T-helper 2 cell treated with Interferon-gamma antibody and Interleukin-4, amounts not matched to agents 5 μg/mL and 100 μg/mL, for 36 hours (primary cell): Measurements from ENCODE around the gene PTPRK.

Experiments
- DNase-seq: peaks from one replicate; pipeline ENCODE4 v3.0.0; 2021; ENCODE audit warnings: low spot score
- H3K27ac Mint-ChIP-seq: one replicate; pipeline ENCODE4 v1.8.0; 2021; ENCODE audit warnings: mild to moderate bottlenecking, mixed read lengths
- H3K27me3 Mint-ChIP-seq: one replicate; pipeline ENCODE4 v1.8.0; 2021; ENCODE audit warnings: low read depth, mixed read lengths
- H3K36me3 Mint-ChIP-seq: one replicate; pipeline ENCODE4 v1.8.0; 2021; ENCODE audit warnings: low read depth, mixed read lengths
- H3K4me1 Mint-ChIP-seq: one replicate; pipeline ENCODE4 v1.8.0; 2021; ENCODE audit warnings: low read depth, mixed read lengths
- H3K4me3 Mint-ChIP-seq: one replicate; pipeline ENCODE4 v1.8.0; 2022; ENCODE audit warnings: mild to moderate bottlenecking, moderate library complexity, mixed read lengths
- H3K9me3 Mint-ChIP-seq: one replicate; pipeline ENCODE4 v1.8.0; 2021; ENCODE audit warnings: mixed read lengths

Gene PTPRK

GRCh38 chr6:127976111-127976510 lies 544.3 kb downstream of the PTPRK start:
- Mint-ChIP-seq H3K27me3 (no peaks in the 10 kb centered on the region), H3K9me3 (peaks cover 32% of the 10 kb centered on the region), H3K4me3 (no peak overlapping the region), H3K27ac (no peak overlapping the region), H3K4me1 (peaks cover 38% of the 10 kb centered on the region), H3K36me3 (peaks cover 35% of the 10 kb centered on the region)
- DNase-seq, result no peak

GRCh38 chr6:127972815-127973214 lies 547.6 kb downstream of the PTPRK start:
- Mint-ChIP-seq H3K27ac (peak overlapping the region; percentile 97), H3K9me3 (peaks cover 32% of the 10 kb centered on the region), H3K4me1 (peaks cover 50% of the 10 kb centered on the region), H3K36me3 (peaks cover 39% of the 10 kb centered on the region), H3K27me3 (no peaks in the 10 kb centered on the region), H3K4me3 (peak overlapping the region; percentile 78)
- DNase-seq, result peak; percentile 67

- H3K4me3 Mint-ChIP-seq, result peak overlapping the region; percentile 78
Observed at GRCh38 chr6:127971945-127972391, 548.4 kb downstream of the PTPRK start.

GRCh38 chr6:127971386-127971785 lies 549.0 kb downstream of the PTPRK start:
- Mint-ChIP-seq H3K27me3 (no peaks in the 10 kb centered on the region), H3K4me3 (peak overlapping the region; percentile 78), H3K27ac (peak overlapping the region; percentile 97), H3K9me3 (peaks cover 37% of the 10 kb centered on the region), H3K4me1 (peaks cover 61% of the 10 kb centered on the region), H3K36me3 (peaks cover 47% of the 10 kb centered on the region)
- DNase-seq, result no peak

More at GRCh38 chr6:127971945-127972391, 548.4 kb downstream of the PTPRK start:
- peak; percentile 70 for DNase-seq
- H3K27ac Mint-ChIP-seq, result peak overlapping the region; percentile 97
- H3K4me1 Mint-ChIP-seq, result peaks cover 56% of the 10 kb centered on the region
- peaks cover 47% of the 10 kb centered on the region for H3K36me3 Mint-ChIP-seq
- peaks cover 37% of the 10 kb centered on the region for H3K9me3 Mint-ChIP-seq
- H3K27me3 Mint-ChIP-seq, result no peaks in the 10 kb centered on the region

DNA sequence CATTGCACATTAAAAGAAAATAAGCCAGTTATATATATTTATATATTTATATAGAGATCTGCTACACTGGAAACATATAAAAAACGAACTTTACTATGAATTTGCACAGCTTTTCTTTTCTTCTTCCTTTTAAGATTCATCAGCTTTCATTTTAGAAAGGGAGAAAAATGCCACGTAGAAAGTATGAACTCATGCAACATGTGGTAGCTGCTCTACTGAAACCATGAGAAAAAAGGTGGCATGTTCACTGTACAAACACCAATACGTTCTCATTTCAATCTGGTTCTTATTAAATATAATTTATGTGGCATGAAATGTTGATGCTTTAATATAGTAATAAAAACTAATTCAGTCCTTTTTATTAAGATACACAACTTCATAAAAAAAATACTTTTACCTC lies 550.7 kb downstream of the PTPRK start:
- no peak for DNase-seq
- Mint-ChIP-seq H3K9me3 (peaks cover 39% of the 10 kb centered on the region), H3K36me3 (peaks cover 45% of the 10 kb centered on the region), H3K4me1 (peaks cover 61% of the 10 kb centered on the region), H3K4me3 (peak overlapping the region; percentile 58), H3K27me3 (no peaks in the 10 kb centered on the region), H3K27ac (peak overlapping the region; percentile 73)

GRCh38 chr6:127968394-127968793 lies 552.0 kb downstream of the PTPRK start:
- Mint-ChIP-seq H3K4me3 (no peak overlapping the region), H3K27ac (peak overlapping the region; percentile 65), H3K36me3 (peaks cover 33% of the 10 kb centered on the region), H3K27me3 (no peaks in the 10 kb centered on the region), H3K4me1 (peaks cover 50% of the 10 kb centered on the region), H3K9me3 (peaks cover 28% of the 10 kb centered on the region)
- no peak for DNase-seq

- H3K9me3 Mint-ChIP-seq, result peaks cover 30% of the 10 kb centered on the region
- H3K4me1 Mint-ChIP-seq, result peaks cover 47% of the 10 kb centered on the region
- peak overlapping the region; percentile 49 for H3K4me3 Mint-ChIP-seq
- no peaks in the 10 kb centered on the region for H3K27me3 Mint-ChIP-seq
- H3K36me3 Mint-ChIP-seq, result peaks cover 28% of the 10 kb centered on the region
- peak; percentile 21 for DNase-seq
- H3K27ac Mint-ChIP-seq, result peak overlapping the region; percentile 65
Observed at GRCh38 chr6:127967708-127968107, 552.7 kb downstream of the PTPRK start.

DNA sequence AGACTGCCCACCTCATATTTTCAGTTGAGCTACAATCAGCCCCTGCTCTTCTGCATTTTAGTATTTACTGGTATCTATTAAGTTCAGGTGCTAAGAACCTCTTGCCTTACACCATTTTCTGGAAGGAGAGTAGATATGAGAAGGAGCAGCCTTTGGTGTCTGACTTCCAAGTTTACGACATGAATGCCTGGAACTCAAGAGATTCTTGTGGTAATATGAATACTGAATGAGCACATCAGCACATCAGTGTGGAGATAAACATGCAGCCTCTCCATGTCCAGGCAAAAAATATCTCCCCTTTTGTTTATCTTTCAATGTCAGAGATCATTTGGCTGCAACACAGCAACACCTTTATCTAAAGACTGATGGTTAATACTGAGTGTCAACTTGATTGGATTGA lies 553.8 kb downstream of the PTPRK start:
- Mint-ChIP-seq H3K4me1 (peaks cover 38% of the 10 kb centered on the region), H3K4me3 (no peak overlapping the region), H3K27ac (no peak overlapping the region), H3K9me3 (peaks cover 41% of the 10 kb centered on the region), H3K27me3 (no peaks in the 10 kb centered on the region), H3K36me3 (peaks cover 32% of the 10 kb centered on the region)
- DNase-seq, result no peak

- Mint-ChIP-seq H3K27ac (no peak overlapping the region), H3K9me3 (peaks cover 57% of the 10 kb centered on the region), H3K4me3 (no peak overlapping the region), H3K4me1 (peaks cover 27% of the 10 kb centered on the region), H3K36me3 (peaks cover 38% of the 10 kb centered on the region), H3K27me3 (no peaks in the 10 kb centered on the region)
- no peak for DNase-seq
Observed at GRCh38 chr6:127963495-127963894, 556.9 kb downstream of the PTPRK start.

DNA sequence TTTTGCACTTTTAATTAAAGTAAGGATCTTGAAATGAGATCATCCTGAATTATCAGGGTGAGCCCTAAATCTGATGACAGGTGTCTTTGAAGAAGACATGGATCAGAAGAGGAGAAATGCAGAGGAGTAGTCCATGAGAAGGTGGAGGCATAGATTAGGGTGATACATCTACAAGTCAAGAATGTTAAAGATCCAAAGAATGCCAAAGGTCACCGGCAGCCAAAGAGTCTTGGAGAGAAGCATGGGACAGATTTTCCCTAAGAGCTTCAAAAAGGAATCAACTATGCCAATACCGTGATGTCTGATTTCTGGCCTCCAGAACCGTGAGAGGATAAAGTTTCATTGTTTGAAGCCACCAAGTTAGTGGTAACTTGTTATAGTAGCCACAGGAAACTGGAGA lies 560.5 kb downstream of the PTPRK start:
- DNase-seq, result no peak
- H3K4me1 Mint-ChIP-seq, result peaks cover 15% of the 10 kb centered on the region
- no peak overlapping the region for H3K4me3 Mint-ChIP-seq
- H3K36me3 Mint-ChIP-seq, result peaks cover 19% of the 10 kb centered on the region
- H3K9me3 Mint-ChIP-seq, result peaks cover 36% of the 10 kb centered on the region
- H3K27me3 Mint-ChIP-seq, result no peaks in the 10 kb centered on the region
- no peak overlapping the region for H3K27ac Mint-ChIP-seq

GRCh38 chr6:127956956-127957355 lies 563.4 kb downstream of the PTPRK start:
- H3K36me3 Mint-ChIP-seq, result peaks cover 17% of the 10 kb centered on the region
- H3K4me3 Mint-ChIP-seq, result no peak overlapping the region
- H3K4me1 Mint-ChIP-seq, result peaks cover 23% of the 10 kb centered on the region
- DNase-seq, result no peak
- H3K9me3 Mint-ChIP-seq, result peaks cover 23% of the 10 kb centered on the region
- no peaks in the 10 kb centered on the region for H3K27me3 Mint-ChIP-seq
- H3K27ac Mint-ChIP-seq, result no peak overlapping the region

DNA sequence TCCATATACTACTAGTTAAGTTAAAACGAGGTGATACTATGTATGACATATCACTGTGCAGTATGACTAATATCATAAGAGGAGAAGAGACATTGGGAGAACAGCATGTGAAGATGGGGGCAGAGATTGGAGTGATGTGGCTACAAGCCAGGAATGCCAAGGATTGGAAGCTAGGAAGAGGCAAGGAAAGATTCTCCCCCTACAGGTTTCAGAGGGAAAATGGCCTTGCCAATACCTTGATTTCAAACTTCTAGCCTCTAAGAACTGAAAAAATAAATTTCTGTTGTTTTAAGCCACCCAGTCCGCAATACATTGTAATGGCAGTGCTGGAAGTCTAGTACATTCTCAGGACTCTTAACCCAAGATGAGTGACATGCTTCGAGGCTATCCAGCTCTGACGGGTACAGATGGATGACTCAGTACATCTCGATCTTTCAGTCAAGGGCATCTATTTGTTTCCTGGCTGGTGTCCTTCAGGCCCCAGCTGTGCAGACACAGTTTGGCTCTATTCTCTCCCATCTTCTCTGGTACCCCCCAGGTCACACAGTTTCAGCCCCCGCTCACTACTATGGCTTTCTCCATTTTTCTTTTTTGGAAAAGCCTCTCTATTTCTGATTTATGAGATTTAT lies 564.0 kb downstream of the PTPRK start:
- H3K4me3 Mint-ChIP-seq, result no peak overlapping the region
- H3K4me1 Mint-ChIP-seq, result peaks cover 28% of the 10 kb centered on the region
- no peaks in the 10 kb centered on the region for H3K27me3 Mint-ChIP-seq
- H3K27ac Mint-ChIP-seq, result no peak overlapping the region
- H3K9me3 Mint-ChIP-seq, result peaks cover 17% of the 10 kb centered on the region
- no peak for DNase-seq
- H3K36me3 Mint-ChIP-seq, result peaks cover 13% of the 10 kb centered on the region

DNA sequence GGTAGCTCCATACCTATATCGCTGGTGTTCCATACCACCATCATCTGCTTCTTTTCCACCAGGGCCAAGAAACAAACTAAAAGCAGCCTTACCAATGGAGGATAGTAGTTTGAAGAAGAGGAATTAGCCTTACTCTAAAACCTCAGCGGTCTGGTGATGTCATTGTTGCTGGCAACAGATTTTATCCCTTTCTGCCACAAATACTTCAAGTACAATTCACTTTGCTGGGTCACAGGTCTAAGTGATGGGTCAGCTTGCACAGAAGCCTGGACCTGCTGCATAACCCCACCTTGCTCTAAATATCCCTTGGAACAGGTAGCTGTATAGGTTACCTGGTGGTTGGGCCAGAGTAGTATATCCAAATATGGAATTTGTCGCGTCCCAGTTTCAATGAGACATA lies 566.3 kb downstream of the PTPRK start:
- H3K9me3 Mint-ChIP-seq, result peaks cover 22% of the 10 kb centered on the region
- H3K4me1 Mint-ChIP-seq, result peaks cover 41% of the 10 kb centered on the region
- H3K4me3 Mint-ChIP-seq, result no peak overlapping the region
- peaks cover 23% of the 10 kb centered on the region for H3K36me3 Mint-ChIP-seq
- H3K27ac Mint-ChIP-seq, result no peak overlapping the region
- DNase-seq, result no peak
- H3K27me3 Mint-ChIP-seq, result no peaks in the 10 kb centered on the region

DNA sequence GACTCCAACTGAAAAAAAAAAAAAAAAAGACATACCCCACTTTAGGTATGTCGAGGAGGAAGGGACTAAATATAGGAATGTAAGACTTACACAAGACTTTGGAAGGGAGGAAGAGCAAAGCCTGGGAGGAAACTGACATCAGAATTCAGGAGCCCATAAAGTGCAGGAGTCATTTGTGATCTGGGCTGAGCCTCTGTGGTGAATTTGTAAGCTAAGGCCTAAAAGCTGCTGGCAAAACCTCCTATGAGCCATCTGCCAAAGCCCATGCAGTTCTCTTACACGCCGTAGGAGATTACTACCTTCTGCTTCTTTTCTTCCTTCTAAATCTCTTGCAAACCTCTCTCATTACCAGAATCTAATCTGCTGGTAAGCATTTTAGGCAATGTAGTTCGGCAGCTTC lies 567.6 kb downstream of the PTPRK start:
- H3K9me3 Mint-ChIP-seq, result peaks cover 24% of the 10 kb centered on the region
- H3K4me3 Mint-ChIP-seq, result no peak overlapping the region
- peaks cover 43% of the 10 kb centered on the region for H3K4me1 Mint-ChIP-seq
- DNase-seq, result no peak
- peak overlapping the region; percentile 19 for H3K27ac Mint-ChIP-seq
- H3K36me3 Mint-ChIP-seq, result peaks cover 25% of the 10 kb centered on the region
- H3K27me3 Mint-ChIP-seq, result no peaks in the 10 kb centered on the region

DNA sequence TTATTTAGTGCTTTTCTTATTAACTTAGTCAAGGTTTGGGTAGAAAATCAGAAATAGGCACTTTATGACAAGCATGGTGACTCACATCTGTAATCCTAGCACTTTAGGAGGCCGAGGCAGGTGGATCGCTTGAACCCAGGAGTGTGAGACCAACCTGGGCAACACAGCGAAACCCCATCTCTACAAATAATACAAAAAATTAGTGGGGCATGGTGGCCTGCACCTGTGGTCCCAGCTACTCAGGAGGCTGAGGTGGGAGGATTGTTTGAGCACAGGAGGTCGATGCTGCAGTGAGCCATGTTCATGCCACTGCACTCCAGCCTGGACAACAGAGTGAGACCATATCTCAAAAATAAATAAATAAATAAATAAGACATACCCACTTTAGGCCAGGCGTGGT lies 568.2 kb downstream of the PTPRK start:
- Mint-ChIP-seq H3K36me3 (peaks cover 27% of the 10 kb centered on the region), H3K4me1 (peaks cover 43% of the 10 kb centered on the region), H3K4me3 (peak overlapping the region; percentile 75), H3K9me3 (peaks cover 29% of the 10 kb centered on the region), H3K27ac (peak overlapping the region; percentile 94), H3K27me3 (no peaks in the 10 kb centered on the region)
- DNase-seq, result no peak
